GM12878 (cell line): Measurements from ENCODE around the gene SLC35E2B. TPM values are rescaled to one million over a fixed set of nuclear protein-coding genes. Genes with fewer than 3 reads are reported as not detected.

ENCODE experiments used
- ATAC-seq: fragments of 200-7000 bp; cut with Tn5 transposase; 3 replicates; pipeline ENCODE4 v1.9.1; 2020; ENCODE audit warnings: mild to moderate bottlenecking, moderate library complexity
- BruUV-seq: library from RNA; stranded (reverse); fragments of 400-500 nt; replicated peaks from 2 replicates; lab custom pipeline; 2021; lab: Mats Ljungman, UMichigan
- CTCF ChIA-PET: fragments of 300-600 bp; sonication (Branson Sonifier 250); formaldehyde crosslinking; extraction: SDS; loops from one replicate; lab custom pipeline; 2021; ENCODE audit warnings: inconsistent platforms; lab: Yijun Ruan, JAX
- POLR2A ChIA-PET: fragments of 350-600 bp; formaldehyde crosslinking; extraction: SDS; loops from one replicate; lab custom pipeline; 2021; ENCODE audit warnings: inconsistent platforms; lab: Charles Lee
- RAD21 ChIA-PET: fragments of 300-600 bp; sonication (Branson Sonifier 250); formaldehyde crosslinking; loops from one replicate; lab custom pipeline; 2023; ENCODE audit warnings: antibody characterized with exemption; ENCODE audit not compliant: unreplicated experiment; lab: Charles Lee
- SMC1A ChIA-PET: fragments of 300-600 bp; sonication (Branson Sonifier 250); formaldehyde crosslinking; loops from one replicate; lab custom pipeline; 2023; ENCODE audit not compliant: unreplicated experiment, uncharacterized antibody; lab: Charles Lee
- DNase-seq: peaks from one replicate; pipeline ENCODE4 v3.0.0-alpha.2; 2011; ENCODE audit warnings: low read depth, low spot score
- FAIRE-seq: peaks from 3 replicates; lab custom pipeline; 2011; peaks lifted over from hg19 to GRCh38; lab: Jason Lieb, UNC
- H2AFZ ChIP-seq: 2 replicates; pipeline ENCODE4 v1.6.0; 2011; ENCODE audit warnings: low read depth, low read length, control low read depth; ENCODE audit not compliant: control insufficient read depth
- H3K27ac ChIP-seq: 2 replicates; pipeline ENCODE4 v1.5.1; 2011; ENCODE audit warnings: control low read depth; ENCODE audit not compliant: control insufficient read depth, insufficient read depth
- H3K27me3 ChIP-seq, 2 experiments: replicated peaks in 1 of 2; 2 replicates each; pipeline versions ENCODE4 v1.6.0 to v1.6.1; 2011; ENCODE audit warnings: low read length in 1 of 2; ENCODE audit not compliant: control insufficient read depth in 2 of 2, insufficient read depth in 2 of 2
- H3K36me3 ChIP-seq, 2 experiments: 2 replicates each; pipeline ENCODE4 v1.5.1; 2011; ENCODE audit warnings: low read length in 1 of 2; ENCODE audit not compliant: control insufficient read depth in 2 of 2, insufficient read depth in 2 of 2
- H3K4me1 ChIP-seq: 2 replicates; pipeline ENCODE4 v1.6.1; 2011; ENCODE audit warnings: mild to moderate bottlenecking, low read length, moderate library complexity, mixed read lengths; ENCODE audit not compliant: control insufficient read depth, insufficient read depth
- H3K4me2 ChIP-seq: 2 replicates; pipeline ENCODE4 v1.6.0; 2011; ENCODE audit warnings: control low read depth; ENCODE audit not compliant: control insufficient read depth, insufficient read depth
- H3K4me3 ChIP-seq: fragments of 200-600 bp; sonication (generic); 2 replicates; pipeline ENCODE4 v1.5.1; 2016
- H3K79me2 ChIP-seq: 2 replicates; pipeline ENCODE4 v1.6.0; 2011; ENCODE audit warnings: low read length; ENCODE audit not compliant: control insufficient read depth, insufficient read depth
- H3K9ac ChIP-seq: 2 replicates; pipeline ENCODE4 v1.8.0; 2011; ENCODE audit warnings: low read length, control low read depth, mixed read lengths; ENCODE audit not compliant: control insufficient read depth, insufficient read depth
- H3K9me3 ChIP-seq: replicated peaks from 3 replicates; pipeline ENCODE4 v1.5.1; 2011; ENCODE audit warnings: mild to moderate bottlenecking, low read length; ENCODE audit not compliant: control insufficient read depth, insufficient read depth
- H4K20me1 ChIP-seq: 2 replicates; pipeline ENCODE4 v1.6.0; 2011; ENCODE audit not compliant: control insufficient read depth, insufficient read depth
- CBFB ChIP-seq: IDR thresholded peaks from 2 replicates; pipeline ENCODE4 v1.6.1; 2016; ENCODE audit warnings: antibody characterized with exemption, low read depth
- NFIC ChIP-seq: IDR thresholded peaks from 2 replicates; pipeline ENCODE4 v1.6.1; 2012; ENCODE audit warnings: low read depth, mild to moderate bottlenecking, inconsistent platforms, low read length, moderate library complexity
- RELA ChIP-seq: fragments of 450-650 bp; IDR thresholded peaks from 2 replicates; pipeline ENCODE4 v1.8.0; 2014; ENCODE audit warnings: borderline replicate concordance; ENCODE audit not compliant: partially characterized antibody
- SP1 ChIP-seq: IDR thresholded peaks from one replicate; pipeline ENCODE4 v1.6.1; 2011; ENCODE audit warnings: low read depth, low read length
- SUZ12 ChIP-seq: fragments of 200-600 bp; sonication (generic); IDR thresholded peaks from one replicate; pipeline ENCODE4 v1.6.1; 2018; ENCODE audit warnings: antibody characterized with exemption, mild to moderate bottlenecking; ENCODE audit not compliant: unreplicated experiment
- WGBS: methylation state at CpG from one replicate; pipeline ENCODE4 v1.1.6; 2016; ENCODE audit warnings: low lambda C conversion rate; ENCODE audit not compliant: insufficient replicate concordance, insufficient coverage; ENCODE audit errors: missing lambda C conversion rate; 5-methylcytosine and 5-hydroxymethylcytosine counted together
- in situ Hi-C: fragments of 300-500 bp; cut with MboI; formaldehyde crosslinking; loops from 9 replicates; pipeline ENCODE4 v1.14.3; 2018; ENCODE audit warnings: mixed read lengths
- intact Hi-C: fragments of 100-400 bp; cut with micrococcal nuclease; formaldehyde crosslinking; loops from one replicate; pipeline ENCODE4 v1.14.2; 2022; ENCODE audit not compliant: unreplicated experiment
- polyA plus RNA-seq, 11 experiments: library from polyadenylated mRNA; depleted of rRNA in 4 of 11; unstranded in 6 of 11; stranded (reverse) in 5 of 11; fragments of >200 nt; fragmentation: Nextera tagmentation in 4 of 11; fragmentation: Illumina TruSeq in 1 of 11; extraction: Ambion mirVana in 4 of 11; extraction: Trizol in 1 of 11; gene quantifications; 1 replicate in 1 of 11; 2 replicates in 10 of 11; pipeline versions ENCODE4 v1.2.1 to v1.2.3, GENCODE V29; 2011 to 2016; ENCODE audit warnings: inconsistent platforms in 2 of 11, missing spikeins in 2 of 11, low read depth in 1 of 11
- total RNA-seq, 4 experiments: library from RNA; depleted of rRNA in 3 of 4; stranded (reverse); fragments of >200 nt in 3 of 4; fragmentation: Illumina TruSeq in 1 of 4; extraction: Trizol in 1 of 4; gene quantifications; 2 replicates each; pipeline versions ENCODE4 v1.2.1 to v1.2.3, GENCODE V29; 2013 to 2021
- TF ChIP-seq, protein P1 (sequence below): fragments of 450-650 bp; formaldehyde crosslinking; IDR thresholded peaks from 2 replicates; pipeline ENCODE4 v1.4.0; 2022; ENCODE audit warnings: mild to moderate bottlenecking, moderate library complexity

SLC35E2B gene
- total and polyA plus RNA-seq, 10 of the 15 experiments (the other 5 are each of a cell fraction or from before 2014, with no cell fraction given), result 2.6 to 36.7 (median 18.6) TPM

GRCh38 chr1:1625404-1625775 is 67.2 kb downstream of the SLC35E2B start (continued):
- TF ChIP-seq, protein P1, sequence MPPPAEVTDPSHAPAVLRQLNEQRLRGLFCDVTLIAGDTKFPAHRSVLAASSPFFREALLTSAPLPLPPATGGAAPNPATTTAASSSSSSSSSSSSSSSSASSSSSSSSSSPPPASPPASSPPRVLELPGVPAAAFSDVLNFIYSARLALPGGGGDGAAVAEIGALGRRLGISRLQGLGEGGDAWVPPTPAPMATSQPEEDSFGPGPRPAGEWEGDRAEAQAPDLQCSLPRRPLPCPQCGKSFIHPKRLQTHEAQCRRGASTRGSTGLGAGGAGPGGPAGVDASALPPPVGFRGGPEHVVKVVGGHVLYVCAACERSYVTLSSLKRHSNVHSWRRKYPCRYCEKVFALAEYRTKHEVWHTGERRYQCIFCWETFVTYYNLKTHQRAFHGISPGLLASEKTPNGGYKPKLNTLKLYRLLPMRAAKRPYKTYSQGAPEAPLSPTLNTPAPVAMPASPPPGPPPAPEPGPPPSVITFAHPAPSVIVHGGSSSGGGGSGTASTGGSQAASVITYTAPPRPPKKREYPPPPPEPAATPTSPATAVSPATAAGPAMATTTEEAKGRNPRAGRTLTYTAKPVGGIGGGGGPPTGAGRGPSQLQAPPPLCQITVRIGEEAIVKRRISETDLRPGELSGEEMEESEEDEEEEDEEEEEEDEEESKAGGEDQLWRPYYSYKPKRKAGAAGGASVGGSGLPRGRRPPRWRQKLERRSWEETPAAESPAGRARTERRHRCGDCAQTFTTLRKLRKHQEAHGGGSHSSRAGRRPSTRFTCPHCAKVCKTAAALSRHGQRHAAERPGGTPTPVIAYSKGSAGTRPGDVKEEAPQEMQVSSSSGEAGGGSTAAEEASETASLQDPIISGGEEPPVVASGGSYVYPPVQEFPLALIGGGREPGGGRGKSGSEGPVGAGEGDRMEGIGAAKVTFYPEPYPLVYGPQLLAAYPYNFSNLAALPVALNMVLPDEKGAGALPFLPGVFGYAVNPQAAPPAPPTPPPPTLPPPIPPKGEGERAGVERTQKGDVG (CRISPR knock-in tag), result no peak
- no peak for TF ChIP-seq RELA
- TF ChIP-seq SP1, result no peak
- TF ChIP-seq SUZ12, result no peak
- TF ChIP-seq CBFB, result no peak
- TF ChIP-seq, all 136 proteins: peak for 0

- Histone ChIP-seq H4K20me1 (no peaks in the 10 kb centered on the region), H2AFZ (no peak overlapping the region), H3K9me3 (no peaks in the 10 kb centered on the region), H3K4me2 (no peak overlapping the region), H3K79me2 (no peaks in the 10 kb centered on the region), H3K4me3 (no peak overlapping the region), H3K36me3 (no peaks in the 10 kb centered on the region), H3K4me1 (no peaks in the 10 kb centered on the region), H3K27ac (no peak overlapping the region), H3K27me3 (no peaks in the 10 kb centered on the region), H3K9ac (no peak overlapping the region)
- no peak for TF ChIP-seq NFIC
- WGBS, result 72% methylated on average over 36 of the region's 38 CpGs
- no TSS peak for BruUV-seq
- intact Hi-C loops, result no loop called here
- ChIA-PET SMC1A (no interaction called here), CTCF (interaction anchor here (1.0 kb wide), 1 partner anchor 10 kb away, joined by 5 read pairs; the partner anchor contains the start of gene MIB2), POLR2A (no interaction called here), RAD21 (no interaction called here)
- ATAC-seq (no peak), FAIRE-seq (no peak), DNase-seq (no peak)
- in situ Hi-C loops, result no loop called here
These were observed 67.9 kb downstream of the SLC35E2B start for GRCh38 chr1:1624443-1625403.
